Omental fat pad (tissue), 4 donors: Measurements from ENCODE around the gene FCSK. TPM values are rescaled to one million over a fixed set of nuclear protein-coding genes. Genes with fewer than 3 reads are reported as not detected.
A peak's percentile ranks its signal among the peaks of the same experiment; 100 is the strongest.

Experiments used
- ATAC-seq: fragments of 150-250 bp; one replicate; pipeline ENCODE4 v1.9.1; 2016; ENCODE audit warnings: mild to moderate bottlenecking, moderate library complexity; ENCODE audit not compliant: low FRiP score
- DNase-seq: peaks from one replicate; pipeline ENCODE4 v3.0.0-alpha.2; 2019; ENCODE audit warnings: low spot score
- total RNA-seq, 4 donors: library from RNA; depleted of rRNA; stranded (reverse); fragments of >200 nt; gene quantifications; one replicate each; pipeline ENCODE4 v1.1.0, GENCODE V29; 2016
- TF ChIP-seq, protein P1 (sequence below), 3 donors: fragments of 450-650 bp; IDR thresholded peaks; one replicate each; pipeline ENCODE4 v1.5.1; 2016 to 2017; ENCODE audit warnings: antibody characterized with exemption in 3 of 3, mild to moderate bottlenecking in 3 of 3, moderate library complexity in 2 of 3

FCSK gene
- total RNA-seq, 4 donors from 2014 or later = 7.3 to 17.3 (median 12.8) TPM

DNA sequence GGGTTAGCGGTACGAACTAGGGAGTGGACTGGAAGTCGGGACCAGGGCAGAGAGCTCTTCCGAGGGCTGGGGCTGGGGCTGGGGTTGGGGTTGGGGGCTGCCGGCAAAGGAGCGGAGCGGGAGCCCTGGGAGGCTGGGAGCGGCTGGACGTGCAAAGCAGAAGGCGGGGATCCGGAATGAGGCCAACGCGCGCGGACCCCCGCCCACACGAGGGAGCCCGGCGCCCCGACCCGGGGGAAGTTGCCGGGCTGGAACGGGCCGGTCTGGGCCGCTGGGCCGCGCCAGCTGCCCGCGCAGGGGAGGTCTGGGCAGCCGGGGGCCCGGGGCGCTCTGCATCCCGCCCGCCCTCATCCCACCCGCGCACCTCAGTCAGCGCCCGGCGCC, 15.8 kb upstream of the FCSK start:
- ATAC-seq (no peak), DNase-seq (no peak)
- TF ChIP-seq, protein P1, sequence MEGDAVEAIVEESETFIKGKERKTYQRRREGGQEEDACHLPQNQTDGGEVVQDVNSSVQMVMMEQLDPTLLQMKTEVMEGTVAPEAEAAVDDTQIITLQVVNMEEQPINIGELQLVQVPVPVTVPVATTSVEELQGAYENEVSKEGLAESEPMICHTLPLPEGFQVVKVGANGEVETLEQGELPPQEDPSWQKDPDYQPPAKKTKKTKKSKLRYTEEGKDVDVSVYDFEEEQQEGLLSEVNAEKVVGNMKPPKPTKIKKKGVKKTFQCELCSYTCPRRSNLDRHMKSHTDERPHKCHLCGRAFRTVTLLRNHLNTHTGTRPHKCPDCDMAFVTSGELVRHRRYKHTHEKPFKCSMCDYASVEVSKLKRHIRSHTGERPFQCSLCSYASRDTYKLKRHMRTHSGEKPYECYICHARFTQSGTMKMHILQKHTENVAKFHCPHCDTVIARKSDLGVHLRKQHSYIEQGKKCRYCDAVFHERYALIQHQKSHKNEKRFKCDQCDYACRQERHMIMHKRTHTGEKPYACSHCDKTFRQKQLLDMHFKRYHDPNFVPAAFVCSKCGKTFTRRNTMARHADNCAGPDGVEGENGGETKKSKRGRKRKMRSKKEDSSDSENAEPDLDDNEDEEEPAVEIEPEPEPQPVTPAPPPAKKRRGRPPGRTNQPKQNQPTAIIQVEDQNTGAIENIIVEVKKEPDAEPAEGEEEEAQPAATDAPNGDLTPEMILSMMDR (IDR thresholded peaks at IDR 0.05) = no peak

DNA sequence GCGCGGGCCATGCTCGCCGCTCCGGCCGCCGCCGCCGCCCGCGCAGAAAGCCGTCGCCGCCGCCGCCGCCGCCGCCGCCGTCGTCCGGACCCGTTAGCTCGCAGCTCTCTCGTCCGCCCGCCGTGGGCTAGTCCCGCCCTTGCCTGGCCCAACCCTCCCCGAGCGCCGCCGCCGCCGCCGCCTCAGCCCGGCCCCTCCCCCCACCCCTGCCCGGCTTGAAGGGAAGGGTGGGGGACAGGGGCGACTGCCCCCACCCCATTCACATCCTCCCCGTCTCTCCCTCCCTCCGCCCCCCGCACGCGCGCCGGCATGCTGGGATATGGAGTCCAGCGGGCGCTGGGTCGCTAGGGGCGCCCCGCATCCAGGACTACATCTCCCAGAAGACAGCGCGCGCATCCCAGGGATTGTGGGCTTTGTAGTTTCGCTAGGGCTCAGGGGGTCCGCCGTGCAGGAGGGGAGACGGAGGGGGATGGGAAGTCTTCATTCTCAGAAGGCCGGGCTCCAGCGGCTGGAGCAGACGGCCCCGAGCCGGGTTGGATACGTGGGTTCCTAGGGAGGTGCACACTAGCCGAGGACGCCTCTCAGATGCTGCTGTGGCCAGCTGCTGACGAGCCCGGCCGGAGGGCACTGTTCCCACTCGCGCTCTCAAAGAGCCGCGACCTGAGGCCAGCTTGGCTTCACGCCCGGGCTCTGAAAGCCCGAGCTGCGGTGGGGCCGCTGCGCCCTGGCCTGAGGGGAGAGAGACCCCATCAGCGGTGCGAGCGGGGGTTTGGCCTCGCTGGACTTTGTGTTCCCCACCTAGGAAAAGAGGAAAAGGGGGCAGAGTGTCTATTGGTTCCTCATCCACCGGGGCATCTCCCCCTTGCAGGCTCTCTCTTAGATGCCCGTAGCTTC, 15.2 kb upstream of the FCSK start, which contains the start of gene ST3GAL2:
Gene ST3GAL2, minus strand, starts transcription at position 132 of the 894 bp plus-strand sequence. CDS start 40,570 bp downstream, outside the sequence.
- DNase-seq = peak; percentile 79
- TF ChIP-seq, protein P1 (IDR thresholded peaks at IDR 0.05) = no peak
- ATAC-seq = peak; percentile 96

GRCh38 chr16:70440009-70440692, 14.2 kb upstream of the FCSK start:
- ATAC-seq = no peak
- TF ChIP-seq, protein P1 (IDR thresholded peaks at IDR 0.05) = no peak

DNA sequence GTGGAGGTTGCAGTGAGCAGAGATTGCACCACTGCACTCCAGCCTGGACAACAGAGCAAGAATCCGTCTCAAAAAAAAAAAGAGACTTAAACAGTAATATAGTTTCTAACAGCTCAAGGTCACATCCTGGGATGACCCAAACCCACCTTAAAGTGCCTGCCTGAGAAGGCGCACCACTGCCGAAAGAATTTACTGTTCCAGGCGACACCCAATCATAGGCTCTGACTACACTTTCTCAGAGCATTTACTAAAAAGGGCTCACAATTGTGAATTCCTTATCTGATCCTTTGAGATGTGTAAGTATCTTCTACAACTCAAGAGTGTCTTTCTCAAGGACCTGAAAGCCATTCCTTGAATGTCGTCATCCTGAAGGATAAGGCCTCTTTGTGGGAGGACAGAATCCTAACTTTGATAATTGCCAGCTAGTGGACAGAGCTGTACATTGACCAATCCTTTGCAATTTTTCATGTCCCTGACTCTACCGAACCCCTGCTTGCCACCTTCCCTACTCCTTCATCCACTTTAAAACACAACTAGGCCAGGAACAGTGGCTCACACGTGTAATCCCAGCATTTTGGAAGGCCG, 12.9 kb upstream of the FCSK start:
- TF ChIP-seq, protein P1 (IDR thresholded peaks at IDR 0.05) = no peak
- no peak for DNase-seq
- no peak for ATAC-seq

More at GRCh38 chr16:70440009-70440692, 14.2 kb upstream of the FCSK start:
- no peak for DNase-seq

GRCh38 chr16:70442344-70442743, 12.1 kb upstream of the FCSK start:
- no peak for DNase-seq

DNA sequence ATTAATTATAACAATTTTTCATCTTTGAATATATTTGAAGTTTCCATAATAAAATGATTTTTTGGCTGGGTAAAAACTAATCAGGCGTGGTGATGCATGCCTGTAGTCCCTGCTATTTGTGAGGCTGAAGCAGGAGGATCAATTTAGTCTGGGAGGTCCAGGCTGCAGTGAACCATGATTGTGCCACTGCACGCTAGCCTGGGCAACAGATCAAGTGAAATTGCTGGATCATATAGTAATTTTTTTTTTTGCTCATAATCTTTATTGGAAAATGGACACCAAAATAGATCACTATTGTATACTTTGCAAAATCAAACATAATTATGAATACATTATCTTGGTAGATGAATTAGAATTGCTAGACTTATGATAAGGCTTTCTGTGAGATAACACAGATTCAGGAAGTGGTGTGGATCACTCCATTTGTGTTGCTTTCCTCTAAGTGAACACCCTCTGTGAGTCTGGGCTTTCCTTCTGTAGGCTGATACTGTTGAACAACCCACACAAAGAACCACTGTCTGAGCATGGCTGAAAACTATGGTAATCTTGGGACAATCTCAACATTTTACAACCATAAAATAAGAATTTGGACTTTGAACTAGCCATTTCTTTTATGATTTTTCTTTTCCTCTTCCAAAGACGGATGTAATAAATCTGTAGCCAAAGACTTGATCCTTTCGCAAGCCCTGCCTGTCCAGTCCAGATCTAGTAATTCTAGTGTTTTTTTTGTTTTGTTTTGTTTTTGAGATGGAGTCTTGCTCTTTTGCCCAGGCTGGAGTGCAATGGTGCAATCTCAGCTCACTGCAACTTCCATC, 9.9 kb upstream of the FCSK start:
- TF ChIP-seq, protein P1 (IDR thresholded peaks at IDR 0.05) = no peak
- ATAC-seq (no peak), DNase-seq (no peak)

More at GRCh38 chr16:70442344-70442743, 12.1 kb upstream of the FCSK start:
- ATAC-seq = no peak
- TF ChIP-seq, protein P1 (IDR thresholded peaks at IDR 0.05) = no peak
